ENCODE measurements around the gene EXOC4. TPM values are rescaled to one million over a fixed set of nuclear protein-coding genes. Genes with fewer than 3 reads are reported as not detected.

Gene EXOC4
- total and polyA plus RNA-seq, 2 donors (not counting 3 experiments of a cell fraction or from before 2014, with no cell fraction given), result 20.3 to 73.1 TPM

- dilution Hi-C loops (cut with MboI; ENCODE audit: extremely low pct_ligation_motif_present, low sequenced_read_pairs), result no loop called here
- H3K27me3 ChIP-seq (ENCODE audit: control insufficient read depth in 2 of 2, insufficient read depth in 2 of 2, low read length in 2 of 2), result no peaks in the 10 kb centered on the region
- ChIA-PET CTCF (no interaction called here), POLR2A (no interaction called here)
- H3K36me3 ChIP-seq (ENCODE audit: control insufficient read depth in 2 of 2, extremely low read depth in 1 of 2, insufficient read depth in 2 of 2, low read length in 2 of 2), result no peaks in the 10 kb centered on the region
- intact Hi-C loops (cut with micrococcal nuclease), result no loop called here
- no peak overlapping the region for H3K4me2 ChIP-seq (ENCODE audit: insufficient read depth, low read length)
- H3K27ac ChIP-seq (ENCODE audit: insufficient read depth, low read depth, low read length), result no peak overlapping the region
- no peak overlapping the region for H3K9ac ChIP-seq (replicated peaks; ENCODE audit: extremely low read depth, insufficient read depth, low read length)
- no TSS peak for BruUV-seq (replicated peaks)
- H3K9me3 ChIP-seq (replicated peaks; ENCODE audit: control insufficient read depth, insufficient read depth, low read length), result no peaks in the 10 kb centered on the region
- no peaks in the 10 kb centered on the region for H4K20me1 ChIP-seq (replicated peaks; ENCODE audit: control insufficient read depth, extremely low read depth, insufficient read depth, low read length)
- H3K4me1 ChIP-seq (ENCODE audit: control insufficient read depth, extremely low read depth, insufficient read depth, low read length), result no peaks in the 10 kb centered on the region
- no peak for DNase-seq (ENCODE audit: low read depth, low spot score)
- no peaks in the 10 kb centered on the region for H3K79me2 ChIP-seq (ENCODE audit: control insufficient read depth, insufficient read depth, low read length)
- H2AFZ ChIP-seq (ENCODE audit: low read depth, low read length), result no peak overlapping the region
- no peak for FAIRE-seq
- no peak overlapping the region for H3K4me3 ChIP-seq (replicated peaks in 1 of 3; ENCODE audit: insufficient read depth in 1 of 3, low read depth in 1 of 3, low read length in 3 of 3)
- no peak for TF ChIP-seq FOS (IDR thresholded peaks at IDR 0.05; ENCODE audit: borderline replicate concordance, insufficient read depth, low read length)
- no peak for TF ChIP-seq MYC (IDR thresholded peaks at IDR 0.05; ENCODE audit: low read depth, low read length)
- no peak for TF ChIP-seq EZH2 (IDR thresholded peaks at IDR 0.05; ENCODE audit: borderline replicate concordance, low read depth, low read length, severe bottlenecking)
- TF ChIP-seq POLR2AphosphoS5 (IDR thresholded peaks at IDR 0.05; ENCODE audit: insufficient read depth, low read depth, low read length), result no peak
- no peak for TF ChIP-seq POLR2A (IDR thresholded peaks at IDR 0.05; ENCODE audit: low read depth, low read length)
- TF ChIP-seq, protein P1, sequence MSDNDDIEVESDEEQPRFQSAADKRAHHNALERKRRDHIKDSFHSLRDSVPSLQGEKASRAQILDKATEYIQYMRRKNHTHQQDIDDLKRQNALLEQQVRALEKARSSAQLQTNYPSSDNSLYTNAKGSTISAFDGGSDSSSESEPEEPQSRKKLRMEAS (IDR thresholded peaks at IDR 0.05; ENCODE audit: insufficient read depth, insufficient read length), result no peak
- TF ChIP-seq, protein P2, sequence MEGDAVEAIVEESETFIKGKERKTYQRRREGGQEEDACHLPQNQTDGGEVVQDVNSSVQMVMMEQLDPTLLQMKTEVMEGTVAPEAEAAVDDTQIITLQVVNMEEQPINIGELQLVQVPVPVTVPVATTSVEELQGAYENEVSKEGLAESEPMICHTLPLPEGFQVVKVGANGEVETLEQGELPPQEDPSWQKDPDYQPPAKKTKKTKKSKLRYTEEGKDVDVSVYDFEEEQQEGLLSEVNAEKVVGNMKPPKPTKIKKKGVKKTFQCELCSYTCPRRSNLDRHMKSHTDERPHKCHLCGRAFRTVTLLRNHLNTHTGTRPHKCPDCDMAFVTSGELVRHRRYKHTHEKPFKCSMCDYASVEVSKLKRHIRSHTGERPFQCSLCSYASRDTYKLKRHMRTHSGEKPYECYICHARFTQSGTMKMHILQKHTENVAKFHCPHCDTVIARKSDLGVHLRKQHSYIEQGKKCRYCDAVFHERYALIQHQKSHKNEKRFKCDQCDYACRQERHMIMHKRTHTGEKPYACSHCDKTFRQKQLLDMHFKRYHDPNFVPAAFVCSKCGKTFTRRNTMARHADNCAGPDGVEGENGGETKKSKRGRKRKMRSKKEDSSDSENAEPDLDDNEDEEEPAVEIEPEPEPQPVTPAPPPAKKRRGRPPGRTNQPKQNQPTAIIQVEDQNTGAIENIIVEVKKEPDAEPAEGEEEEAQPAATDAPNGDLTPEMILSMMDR (IDR thresholded peaks at IDR 0.05; ENCODE audit: extremely low read depth in 1 of 2, insufficient read depth in 1 of 2, low read depth in 1 of 2, low read length in 2 of 2), result no peak
- no peak for TF ChIP-seq JUN (IDR thresholded peaks at IDR 0.05; ENCODE audit: borderline replicate concordance, insufficient read depth, insufficient read length, low read depth)
- TF ChIP-seq GATA2 (IDR thresholded peaks at IDR 0.05; ENCODE audit: insufficient read depth, insufficient read length, low read depth, low read length), result no peak
- H3K9me1 ChIP-seq (replicated peaks; ENCODE audit: control insufficient read depth, extremely low read depth, insufficient read depth, low read length), result no peaks in the 10 kb centered on the region
These were observed 679.7 kb downstream of the EXOC4 start for GRCh38 chr7:133932591-133932990.
